ENCODE data around the gene PGM1.

GRCh38 chr1:63674865-63675419, 81.7 kb downstream of the PGM1 start:
- TF ChIP-seq CTCF (conservative IDR thresholded peaks at IDR 0.05; ENCODE audit: low read depth, low read length) (no peak), EZH2 (IDR thresholded peaks at IDR 0.05; ENCODE audit: borderline replicate concordance, low read depth, low read length, poor library complexity, severe bottlenecking) (no peak)
